Measurements from ENCODE around the gene ZXDC.
A peak's percentile ranks its signal among the peaks of the same experiment; 100 is the strongest.

ZXDC gene

GRCh38 chr3:126491221-126492013, 15.7 kb upstream of the ZXDC start:
- Histone ChIP-seq H3K27me3 (ENCODE audit: insufficient read depth, poor library complexity, severe bottlenecking) (no peaks in the 10 kb centered on the region), H3K27ac (replicated peaks) (no peak overlapping the region), H3K4me3 (replicated peaks; ENCODE audit: insufficient read depth, low read length) (no peak overlapping the region)
- no peak for TF ChIP-seq GABPA (IDR thresholded peaks at IDR 0.05; ENCODE audit: low read depth)
- TF ChIP-seq, protein P1, sequence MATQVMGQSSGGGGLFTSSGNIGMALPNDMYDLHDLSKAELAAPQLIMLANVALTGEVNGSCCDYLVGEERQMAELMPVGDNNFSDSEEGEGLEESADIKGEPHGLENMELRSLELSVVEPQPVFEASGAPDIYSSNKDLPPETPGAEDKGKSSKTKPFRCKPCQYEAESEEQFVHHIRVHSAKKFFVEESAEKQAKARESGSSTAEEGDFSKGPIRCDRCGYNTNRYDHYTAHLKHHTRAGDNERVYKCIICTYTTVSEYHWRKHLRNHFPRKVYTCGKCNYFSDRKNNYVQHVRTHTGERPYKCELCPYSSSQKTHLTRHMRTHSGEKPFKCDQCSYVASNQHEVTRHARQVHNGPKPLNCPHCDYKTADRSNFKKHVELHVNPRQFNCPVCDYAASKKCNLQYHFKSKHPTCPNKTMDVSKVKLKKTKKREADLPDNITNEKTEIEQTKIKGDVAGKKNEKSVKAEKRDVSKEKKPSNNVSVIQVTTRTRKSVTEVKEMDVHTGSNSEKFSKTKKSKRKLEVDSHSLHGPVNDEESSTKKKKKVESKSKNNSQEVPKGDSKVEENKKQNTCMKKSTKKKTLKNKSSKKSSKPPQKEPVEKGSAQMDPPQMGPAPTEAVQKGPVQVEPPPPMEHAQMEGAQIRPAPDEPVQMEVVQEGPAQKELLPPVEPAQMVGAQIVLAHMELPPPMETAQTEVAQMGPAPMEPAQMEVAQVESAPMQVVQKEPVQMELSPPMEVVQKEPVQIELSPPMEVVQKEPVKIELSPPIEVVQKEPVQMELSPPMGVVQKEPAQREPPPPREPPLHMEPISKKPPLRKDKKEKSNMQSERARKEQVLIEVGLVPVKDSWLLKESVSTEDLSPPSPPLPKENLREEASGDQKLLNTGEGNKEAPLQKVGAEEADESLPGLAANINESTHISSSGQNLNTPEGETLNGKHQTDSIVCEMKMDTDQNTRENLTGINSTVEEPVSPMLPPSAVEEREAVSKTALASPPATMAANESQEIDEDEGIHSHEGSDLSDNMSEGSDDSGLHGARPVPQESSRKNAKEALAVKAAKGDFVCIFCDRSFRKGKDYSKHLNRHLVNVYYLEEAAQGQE (IDR thresholded peaks at IDR 0.05; ENCODE audit: insufficient replicate concordance, low read depth) = no peak
- no peak for TF ChIP-seq POLR2AphosphoS5 (IDR thresholded peaks at IDR 0.05; ENCODE audit: low read depth)
- TF ChIP-seq SPI1 (IDR thresholded peaks at IDR 0.05; ENCODE audit: borderline replicate concordance, low read depth) = peak; percentile 79
- DNase-seq (ENCODE audit: low read depth in 1 of 2, low spot score in 1 of 2) = peak in 1 of 2 experiments; percentile 45

DNA sequence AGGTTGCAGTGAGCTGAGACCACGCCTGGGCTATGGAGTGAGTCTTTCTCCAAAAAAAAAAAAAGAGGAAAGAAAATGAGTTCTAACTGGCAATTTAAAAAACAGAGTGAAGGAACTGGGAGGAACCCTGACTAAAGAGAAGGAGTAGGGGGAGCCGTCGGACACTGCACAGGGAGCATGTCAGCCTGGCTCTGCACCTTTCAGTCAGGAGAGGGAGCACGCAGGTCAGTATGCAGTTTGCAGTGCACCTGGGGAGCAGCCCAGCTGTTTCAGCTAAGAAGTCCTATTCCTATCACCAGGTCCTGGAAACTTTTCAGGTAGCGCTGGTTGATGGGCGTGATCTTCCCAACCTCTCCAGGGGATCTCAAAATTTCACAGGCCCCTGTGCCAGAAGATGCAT, 14.9 kb upstream of the ZXDC start:
- TF ChIP-seq GABPA (IDR thresholded peaks at IDR 0.05; ENCODE audit: low read depth) (no peak), SPI1 (IDR thresholded peaks at IDR 0.05; ENCODE audit: borderline replicate concordance, low read depth) (no peak), POLR2AphosphoS5 (IDR thresholded peaks at IDR 0.05; ENCODE audit: low read depth) (no peak)
- TF ChIP-seq, protein P1 (IDR thresholded peaks at IDR 0.05; ENCODE audit: insufficient replicate concordance, low read depth) = no peak
- TF ChIP-seq, protein P2, sequence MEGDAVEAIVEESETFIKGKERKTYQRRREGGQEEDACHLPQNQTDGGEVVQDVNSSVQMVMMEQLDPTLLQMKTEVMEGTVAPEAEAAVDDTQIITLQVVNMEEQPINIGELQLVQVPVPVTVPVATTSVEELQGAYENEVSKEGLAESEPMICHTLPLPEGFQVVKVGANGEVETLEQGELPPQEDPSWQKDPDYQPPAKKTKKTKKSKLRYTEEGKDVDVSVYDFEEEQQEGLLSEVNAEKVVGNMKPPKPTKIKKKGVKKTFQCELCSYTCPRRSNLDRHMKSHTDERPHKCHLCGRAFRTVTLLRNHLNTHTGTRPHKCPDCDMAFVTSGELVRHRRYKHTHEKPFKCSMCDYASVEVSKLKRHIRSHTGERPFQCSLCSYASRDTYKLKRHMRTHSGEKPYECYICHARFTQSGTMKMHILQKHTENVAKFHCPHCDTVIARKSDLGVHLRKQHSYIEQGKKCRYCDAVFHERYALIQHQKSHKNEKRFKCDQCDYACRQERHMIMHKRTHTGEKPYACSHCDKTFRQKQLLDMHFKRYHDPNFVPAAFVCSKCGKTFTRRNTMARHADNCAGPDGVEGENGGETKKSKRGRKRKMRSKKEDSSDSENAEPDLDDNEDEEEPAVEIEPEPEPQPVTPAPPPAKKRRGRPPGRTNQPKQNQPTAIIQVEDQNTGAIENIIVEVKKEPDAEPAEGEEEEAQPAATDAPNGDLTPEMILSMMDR (IDR thresholded peaks at IDR 0.05; ENCODE audit: insufficient read depth, low read length) = no peak
- DNase-seq (ENCODE audit: low read depth in 1 of 2, low spot score in 1 of 2) = no peak
- H3K4me3 ChIP-seq (replicated peaks; ENCODE audit: insufficient read depth, low read length) = no peak overlapping the region
- H3K27me3 ChIP-seq (ENCODE audit: insufficient read depth, poor library complexity, severe bottlenecking) = no peaks in the 10 kb centered on the region
- no peak overlapping the region for H3K27ac ChIP-seq (replicated peaks)

DNA sequence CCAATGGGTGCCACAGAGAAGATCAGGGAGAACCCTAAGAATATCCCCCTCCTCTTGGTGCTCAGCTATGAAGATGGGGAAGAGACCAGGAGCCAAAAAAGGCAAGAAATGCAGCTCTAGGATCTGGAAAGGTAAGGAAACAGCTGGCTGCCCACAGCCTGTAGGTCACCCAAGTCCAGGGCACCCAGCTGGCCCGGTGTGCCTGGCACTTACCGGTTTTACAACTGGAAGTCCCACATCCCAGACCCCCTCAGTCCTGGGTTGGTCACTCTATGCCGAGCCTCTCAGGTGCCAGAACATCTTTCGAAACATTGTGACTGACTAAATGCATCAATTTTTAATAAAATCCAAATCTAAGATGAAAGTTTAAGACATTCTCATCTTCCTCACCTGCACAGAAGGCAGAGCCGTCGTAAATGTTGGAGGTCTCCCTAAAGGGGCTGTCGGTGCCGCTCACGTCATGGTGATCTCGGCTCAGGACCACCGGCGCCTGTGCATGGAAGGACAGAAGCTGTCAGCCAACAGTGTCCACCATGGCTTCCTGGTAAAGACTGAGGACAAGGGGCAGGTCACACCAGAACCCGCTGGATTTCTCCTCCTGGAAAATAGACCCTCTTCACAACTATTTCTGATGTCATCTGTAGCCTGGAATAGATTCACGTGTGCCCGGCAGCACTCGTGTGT, 13.3 kb upstream of the ZXDC start:
- Histone ChIP-seq H3K4me3 (replicated peaks; ENCODE audit: insufficient read depth, low read length) (no peak overlapping the region), H3K27ac (replicated peaks) (no peak overlapping the region), H3K27me3 (ENCODE audit: insufficient read depth, poor library complexity, severe bottlenecking) (no peaks in the 10 kb centered on the region)
- DNase-seq (ENCODE audit: low read depth in 1 of 2, low spot score in 1 of 2) = no peak
- TF ChIP-seq GABPA (IDR thresholded peaks at IDR 0.05; ENCODE audit: low read depth) = no peak
- no peak for TF ChIP-seq POLR2AphosphoS5 (IDR thresholded peaks at IDR 0.05; ENCODE audit: low read depth)
- no peak for TF ChIP-seq SPI1 (IDR thresholded peaks at IDR 0.05; ENCODE audit: borderline replicate concordance, low read depth)
- TF ChIP-seq, protein P1 (IDR thresholded peaks at IDR 0.05; ENCODE audit: insufficient replicate concordance, low read depth) = no peak
- TF ChIP-seq, protein P2 (IDR thresholded peaks at IDR 0.05; ENCODE audit: insufficient read depth, low read length) = no peak
